ENCODE data around the gene VMP1.

VMP1 gene

GRCh38 chr17:59838052-59838916 is 130.8 kb downstream of the VMP1 start:
- TF ChIP-seq CTCF (IDR thresholded peaks at IDR 0.05): no peak

DNA sequence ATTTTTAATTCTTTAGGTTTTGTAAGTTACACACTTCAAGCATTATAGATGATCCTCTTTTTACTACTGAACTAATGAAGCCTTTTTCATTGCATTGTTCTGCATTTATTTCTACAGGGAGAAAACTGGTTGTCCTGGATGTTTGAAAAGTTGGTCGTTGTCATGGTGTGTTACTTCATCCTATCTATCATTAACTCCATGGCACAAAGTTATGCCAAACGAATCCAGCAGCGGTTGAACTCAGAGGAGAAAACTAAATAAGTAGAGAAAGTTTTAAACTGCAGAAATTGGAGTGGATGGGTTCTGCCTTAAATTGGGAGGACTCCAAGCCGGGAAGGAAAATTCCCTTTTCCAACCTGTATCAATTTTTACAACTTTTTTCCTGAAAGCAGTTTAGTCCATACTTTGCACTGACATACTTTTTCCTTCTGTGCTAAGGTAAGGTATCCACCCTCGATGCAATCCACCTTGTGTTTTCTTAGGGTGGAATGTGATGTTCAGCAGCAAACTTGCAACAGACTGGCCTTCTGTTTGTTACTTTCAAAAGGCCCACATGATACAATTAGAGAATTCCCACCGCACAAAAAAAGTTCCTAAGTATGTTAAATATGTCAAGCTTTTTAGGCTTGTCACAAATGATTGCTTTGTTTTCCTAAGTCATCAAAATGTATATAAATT is 132.3 kb downstream of the VMP1 start:
- no peak for TF ChIP-seq CTCF (IDR thresholded peaks at IDR 0.05)

DNA sequence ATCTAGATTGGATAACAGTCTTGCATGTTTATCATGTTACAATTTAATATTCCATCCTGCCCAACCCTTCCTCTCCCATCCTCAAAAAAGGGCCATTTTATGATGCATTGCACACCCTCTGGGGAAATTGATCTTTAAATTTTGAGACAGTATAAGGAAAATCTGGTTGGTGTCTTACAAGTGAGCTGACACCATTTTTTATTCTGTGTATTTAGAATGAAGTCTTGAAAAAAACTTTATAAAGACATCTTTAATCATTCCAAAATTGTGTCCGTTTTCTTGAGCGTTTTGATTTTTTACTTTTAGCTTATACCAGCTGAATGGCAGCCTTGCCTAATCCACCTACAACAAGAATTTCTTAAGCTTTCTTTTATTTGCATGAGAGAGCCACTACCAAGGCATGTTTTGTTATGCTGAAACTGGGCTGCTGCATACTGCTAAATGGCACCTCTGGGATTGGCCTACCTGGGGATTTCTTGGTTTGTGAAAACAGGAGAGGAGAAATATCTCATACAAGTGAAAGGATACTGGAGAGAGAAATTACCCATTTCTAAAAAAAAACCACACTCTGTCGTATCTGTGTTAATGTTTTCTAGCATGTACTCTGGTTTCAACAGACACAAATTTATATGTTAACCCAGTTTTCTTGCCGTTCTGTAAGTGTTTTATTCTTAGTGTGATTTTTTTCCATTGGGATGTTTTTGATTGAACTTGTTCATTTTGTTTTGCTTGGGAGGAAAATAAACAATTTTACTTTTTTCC is 133.1 kb downstream of the VMP1 start:
- no peak for TF ChIP-seq CTCF (IDR thresholded peaks at IDR 0.05)

- no peak for TF ChIP-seq CTCF (IDR thresholded peaks at IDR 0.05)
Observed at GRCh38 chr17:59842901-59843652, 135.6 kb downstream of the VMP1 start.

DNA sequence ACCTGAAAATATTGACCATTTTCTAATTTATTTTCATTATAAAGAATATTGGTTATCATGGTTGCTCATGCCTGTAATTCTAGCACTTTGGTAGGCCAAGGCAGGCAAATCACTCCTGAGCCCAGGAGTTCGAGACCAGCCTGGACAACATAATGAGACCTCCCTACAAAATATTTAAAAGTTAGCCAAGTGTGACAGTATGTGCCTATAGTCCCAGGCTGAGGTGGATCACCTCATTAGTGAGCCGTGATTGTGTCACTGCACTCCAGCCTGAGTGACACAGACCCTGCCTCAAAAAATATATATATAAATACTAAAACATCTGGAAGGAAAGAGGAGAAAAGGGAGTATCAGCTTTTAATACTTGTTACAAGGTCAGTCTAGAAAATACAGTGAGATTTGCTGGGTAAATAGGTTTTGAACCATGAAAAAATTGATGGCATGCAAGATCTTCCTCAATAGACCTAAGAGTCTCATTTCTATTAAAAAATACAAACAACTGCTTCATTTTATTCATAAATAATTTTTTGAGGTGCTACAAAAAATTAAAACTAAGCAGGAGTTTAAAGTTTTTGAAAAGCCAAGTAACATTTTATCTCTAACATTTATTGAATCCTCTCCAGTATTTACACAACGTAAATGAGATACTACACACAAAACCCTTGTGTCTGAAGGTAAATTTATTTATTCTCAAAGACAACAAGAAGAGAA is 137.6 kb downstream of the VMP1 start:
- TF ChIP-seq CTCF (IDR thresholded peaks at IDR 0.05): no peak

DNA sequence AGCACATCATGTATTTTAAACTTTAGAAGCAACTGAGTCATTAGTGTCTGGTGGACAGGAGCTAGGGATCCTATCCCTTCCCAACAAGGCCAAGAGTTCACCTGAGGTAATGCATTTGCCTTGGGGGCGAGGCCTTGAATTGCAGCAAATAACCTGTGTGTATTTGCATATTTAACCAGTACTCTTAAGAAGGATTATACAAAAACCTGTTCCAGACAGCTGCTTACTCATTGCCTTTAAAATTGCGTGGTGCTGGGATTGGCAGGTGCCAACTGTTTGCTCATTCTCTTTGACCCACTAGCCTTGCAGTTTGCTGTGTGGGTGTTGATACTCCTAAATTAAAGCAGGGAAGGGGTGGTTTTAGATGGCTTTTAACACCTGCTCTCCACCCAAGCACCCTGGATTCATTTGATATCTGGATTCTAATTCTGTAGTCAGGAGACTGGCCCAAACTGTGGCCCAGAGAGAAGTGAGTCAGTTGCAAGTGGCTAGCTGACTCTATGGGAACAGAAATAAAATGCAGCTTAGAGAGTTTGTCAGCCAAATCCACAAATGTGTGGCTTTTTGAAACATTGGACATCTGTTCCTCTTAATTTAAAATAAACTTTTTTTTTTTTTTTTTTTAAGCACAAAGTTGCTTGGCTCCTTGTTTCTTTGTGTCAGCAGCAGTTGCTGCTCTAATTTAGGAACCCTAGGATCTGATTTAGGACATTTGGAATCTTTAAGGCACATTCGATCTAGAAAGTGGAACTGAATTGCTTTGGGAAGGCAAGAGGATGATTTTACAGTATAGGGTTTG is 138.3 kb downstream of the VMP1 start:
- no peak for TF ChIP-seq CTCF (IDR thresholded peaks at IDR 0.05)

Measured in LNCAP (cell line).